ENCODE results near the gene UCN2. TPM values are rescaled to one million over a fixed set of nuclear protein-coding genes. Genes with fewer than 3 reads are reported as not detected.
A peak's percentile ranks its signal among the peaks of the same experiment; 100 is the strongest.

Gene UCN2
- total and polyA plus RNA-seq, 9 of the 15 experiments (the other 6 are each of a cell fraction or from before 2014, with no cell fraction given): 0.08 to 0.11 TPM; not detected in 7

- no peak for TF ChIP-seq UBTF (IDR thresholded peaks at IDR 0.05; ENCODE audit: borderline replicate concordance in 1 of 2, low read depth in 2 of 2, low read length in 2 of 2)
- no peak for TF ChIP-seq HBP1 (CRISPR knock-in tag; IDR thresholded peaks at IDR 0.05)
Observed at GRCh38 chr3:48562367-48563095, 1.1 kb downstream of the UCN2 start (continued).

GRCh38 chr3:48561045-48561736 lies 2.4 kb downstream of the UCN2 start:
- FAIRE-seq (peak; percentile 52), ATAC-seq (peak; percentile 75), DNase-seq (ENCODE audit: extremely low read depth in 1 of 4, low spot score in 3 of 4) (peak; percentile 78 to 83 (median 80))
- H3K9me1 ChIP-seq (ENCODE audit: control insufficient read depth, insufficient read depth, low read length): no peaks in the 10 kb centered on the region
- 32% methylated on average over 12 of the region's 21 CpGs for WGBS (ENCODE audit: insufficient coverage, low coverage, missing lambda C conversion rate)
- H3K27ac ChIP-seq (ENCODE audit: extremely low read depth, low read depth, low read length): no peak overlapping the region; the same call in 2 of the 3 replicates
- H3K9ac ChIP-seq (ENCODE audit: insufficient read depth in 1 of 2, low read depth in 2 of 2, low read length in 2 of 2): peak overlapping the region in 1 of 2 experiments; percentile 77; a peak in 3 of 4 replicates
- peak overlapping the region; percentile 90 for H2AFZ ChIP-seq (ENCODE audit: low read depth, low read length)
- in situ Hi-C loops (cut with MboI) (no loop called here), intact Hi-C loops (cut with micrococcal nuclease) (no loop called here)
- H3K4me2 ChIP-seq (ENCODE audit: insufficient read depth, low read length): peak overlapping the region; percentile 67
- H3K27me3 ChIP-seq (ENCODE audit: control insufficient read depth in 2 of 2, insufficient read depth in 2 of 2, low read length in 2 of 2): no peaks in the 10 kb centered on the region
- no peaks in the 10 kb centered on the region for H4K20me1 ChIP-seq (replicated peaks; ENCODE audit: control insufficient read depth, insufficient read depth, low read length)
- H3K79me2 ChIP-seq (ENCODE audit: control insufficient read depth, insufficient read depth, low read length): peaks cover 5% of the 10 kb centered on the region
- 0 out of 2 replicates have a peak overlapping the region, but pooled peaks have one; percentile 12 for H3K4me3 ChIP-seq
- peaks cover 32 to 75% of the 10 kb centered on the region in 2 experiments for H3K4me1 ChIP-seq (replicated peaks in 1 of 2; ENCODE audit: control insufficient read depth in 2 of 2, insufficient read depth in 2 of 2, low read length in 2 of 2)
- BruUV-seq (replicated peaks): no TSS peak
- POLR2A ChIA-PET: interaction anchor here (0.6 kb wide), 1 partner anchor 288 kb away, joined by 4 read pairs; no protein-coding TSS in a partner anchor
- CTCF ChIA-PET (ENCODE audit: low intra/inter-chr PET ratio): no interaction called here
- no peaks in the 10 kb centered on the region for H3K9me3 ChIP-seq (replicated peaks; ENCODE audit: control insufficient read depth, insufficient read depth, low read depth, low read length)
- H3K36me3 ChIP-seq (ENCODE audit: control insufficient read depth, insufficient read depth, low read length): no peaks in the 10 kb centered on the region
- peak; percentile 37 to 77 (median 60) for TF ChIP-seq CTCF (IDR thresholded peaks at IDR 0.05 in 2 of 3, conservative IDR thresholded peaks at IDR 0.05 in 1 of 3; ENCODE audit: insufficient read depth in 2 of 3, low read depth in 1 of 3, low read length in 3 of 3)
- peak in 1 of 2 experiments; percentile 41; a peak in 2 of 4 replicates for TF ChIP-seq NRF1 (conservative IDR thresholded peaks at IDR 0.05 in 1 of 2, IDR thresholded peaks at IDR 0.05 in 1 of 2)
- TF ChIP-seq TEAD2 (tag; IDR thresholded peaks at IDR 0.05): no peak
- TF ChIP-seq DDX20 (tag; IDR thresholded peaks at IDR 0.05; ENCODE audit: low read depth): no peak
- no peak for TF ChIP-seq ERF (CRISPR knock-in tag; IDR thresholded peaks at IDR 0.05)
- no peak for TF ChIP-seq ZNF12 (CRISPR knock-in tag; IDR thresholded peaks at IDR 0.05)
- peak; percentile 68 for TF ChIP-seq VEZF1 (CRISPR knock-in tag; IDR thresholded peaks at IDR 0.05)

All from K562 (cell line).